DOHH2 (cell line): Measurements from ENCODE around the gene BECN2.

Experiments
- H3F3A ChIP-seq: fragments of 200-600 bp; sonication (generic), shearing (Covaris generic); 2 replicates; pipeline ENCODE4 v1.6.0; 2016; ENCODE audit warnings: antibody characterized with exemption, mild to moderate bottlenecking; ENCODE audit not compliant: control insufficient read depth, insufficient read depth
- H3K27ac ChIP-seq: fragments of 200-600 bp; sonication (generic); 2 replicates; pipeline ENCODE4 v1.5.1; 2014; ENCODE audit warnings: low read depth, mild to moderate bottlenecking, low read length, moderate library complexity
- H3K27me3 ChIP-seq: fragments of 200-600 bp; sonication (generic); 2 replicates; pipeline ENCODE4 v1.6.1; 2014; ENCODE audit warnings: mild to moderate bottlenecking, low read length, mixed read lengths; ENCODE audit not compliant: control insufficient read depth
- H3K36me3 ChIP-seq: fragments of 200-600 bp; sonication (generic); 2 replicates; pipeline ENCODE4 v1.6.1; 2014; ENCODE audit warnings: mild to moderate bottlenecking, low read length, moderate library complexity, mixed read lengths; ENCODE audit not compliant: control insufficient read depth
- H3K4me1 ChIP-seq: fragments of 200-600 bp; sonication (generic); 2 replicates; pipeline ENCODE4 v1.6.1; 2014; ENCODE audit warnings: mild to moderate bottlenecking, low read length, mixed read lengths; ENCODE audit not compliant: control insufficient read depth
- H3K4me2 ChIP-seq: fragments of 200-600 bp; sonication (generic); 2 replicates; pipeline ENCODE4 v1.6.0; 2014; ENCODE audit warnings: mild to moderate bottlenecking, low read length, moderate library complexity
- H3K4me3 ChIP-seq: fragments of 200-600 bp; sonication (generic); 2 replicates; pipeline ENCODE4 v1.5.1; 2014; ENCODE audit warnings: mild to moderate bottlenecking, low read length, mixed read lengths
- H3K79me2 ChIP-seq: fragments of 200-600 bp; sonication (generic); 2 replicates; pipeline ENCODE4 v1.6.1; 2014; ENCODE audit warnings: mild to moderate bottlenecking, low read length, mixed read lengths; ENCODE audit not compliant: control insufficient read depth
- H3K9me2 ChIP-seq: fragments of 200-600 bp; sonication (generic); replicated peaks from 2 replicates; pipeline ENCODE4 v1.6.1; 2014; ENCODE audit warnings: mild to moderate bottlenecking, low read length, mixed read lengths; ENCODE audit not compliant: control insufficient read depth
- H3K9me3 ChIP-seq: fragments of 200-600 bp; sonication (generic); 2 replicates; pipeline ENCODE4 v1.6.1; 2014; ENCODE audit warnings: antibody characterized with exemption, low read length, mixed read lengths; ENCODE audit not compliant: control insufficient read depth, insufficient read depth
- H4K20me1 ChIP-seq: fragments of 200-600 bp; sonication (generic); 2 replicates; pipeline ENCODE4 v1.6.0; 2014; ENCODE audit warnings: low read depth, mild to moderate bottlenecking, antibody characterized with exemption, low read length, moderate library complexity; ENCODE audit not compliant: control insufficient read depth, insufficient read depth
- EZH2phosphoT487 ChIP-seq: fragments of 200-600 bp; sonication (generic); IDR thresholded peaks from 2 replicates; pipeline ENCODE4 v1.6.1; 2017; ENCODE audit warnings: borderline replicate concordance, mild to moderate bottlenecking, antibody characterized with exemption, low read length, moderate library complexity, mixed read lengths
- TF ChIP-seq, protein P1 (sequence below): fragments of 200-600 bp; sonication (generic); IDR thresholded peaks from one replicate; pipeline ENCODE4 v1.5.1; 2014; ENCODE audit warnings: antibody characterized with exemption, mild to moderate bottlenecking, low read depth, low read length; ENCODE audit not compliant: poor library complexity, severe bottlenecking

Gene BECN2

DNA sequence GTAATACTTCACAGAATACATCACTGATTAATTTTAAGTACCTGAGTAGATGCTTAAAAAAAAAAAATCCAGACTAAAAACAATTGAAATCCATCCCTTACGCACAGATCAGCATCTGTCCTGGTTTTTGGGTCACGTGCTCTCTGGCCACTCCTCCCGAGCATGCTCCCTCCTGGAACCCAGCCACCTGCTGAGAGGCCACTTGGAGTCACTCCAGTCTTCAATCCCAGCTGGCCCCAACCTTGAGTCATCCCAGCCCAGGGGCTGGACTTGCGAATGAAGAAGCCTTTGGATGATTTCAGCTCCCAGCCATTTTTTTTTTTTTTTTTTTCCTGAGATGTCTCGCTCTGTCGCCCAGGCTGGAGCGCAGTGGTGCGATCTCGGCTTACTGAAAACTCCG lies 32.5 kb downstream of the BECN2 start:
- no peaks in the 10 kb centered on the region for H3K9me2 ChIP-seq
- no peaks in the 10 kb centered on the region for H3K36me3 ChIP-seq
- no peaks in the 10 kb centered on the region for H4K20me1 ChIP-seq
- no peaks in the 10 kb centered on the region for H3K27me3 ChIP-seq
- H3F3A ChIP-seq, result no peaks in the 10 kb centered on the region
- no peak overlapping the region for H3K27ac ChIP-seq
- H3K4me2 ChIP-seq, result no peak overlapping the region
- H3K4me1 ChIP-seq, result no peaks in the 10 kb centered on the region
- TF ChIP-seq EZH2phosphoT487, result no peak
- TF ChIP-seq, protein P1, sequence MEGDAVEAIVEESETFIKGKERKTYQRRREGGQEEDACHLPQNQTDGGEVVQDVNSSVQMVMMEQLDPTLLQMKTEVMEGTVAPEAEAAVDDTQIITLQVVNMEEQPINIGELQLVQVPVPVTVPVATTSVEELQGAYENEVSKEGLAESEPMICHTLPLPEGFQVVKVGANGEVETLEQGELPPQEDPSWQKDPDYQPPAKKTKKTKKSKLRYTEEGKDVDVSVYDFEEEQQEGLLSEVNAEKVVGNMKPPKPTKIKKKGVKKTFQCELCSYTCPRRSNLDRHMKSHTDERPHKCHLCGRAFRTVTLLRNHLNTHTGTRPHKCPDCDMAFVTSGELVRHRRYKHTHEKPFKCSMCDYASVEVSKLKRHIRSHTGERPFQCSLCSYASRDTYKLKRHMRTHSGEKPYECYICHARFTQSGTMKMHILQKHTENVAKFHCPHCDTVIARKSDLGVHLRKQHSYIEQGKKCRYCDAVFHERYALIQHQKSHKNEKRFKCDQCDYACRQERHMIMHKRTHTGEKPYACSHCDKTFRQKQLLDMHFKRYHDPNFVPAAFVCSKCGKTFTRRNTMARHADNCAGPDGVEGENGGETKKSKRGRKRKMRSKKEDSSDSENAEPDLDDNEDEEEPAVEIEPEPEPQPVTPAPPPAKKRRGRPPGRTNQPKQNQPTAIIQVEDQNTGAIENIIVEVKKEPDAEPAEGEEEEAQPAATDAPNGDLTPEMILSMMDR, result no peak
- H3K4me3 ChIP-seq, result no peak overlapping the region
- no peaks in the 10 kb centered on the region for H3K79me2 ChIP-seq
- no peaks in the 10 kb centered on the region for H3K9me3 ChIP-seq

DNA sequence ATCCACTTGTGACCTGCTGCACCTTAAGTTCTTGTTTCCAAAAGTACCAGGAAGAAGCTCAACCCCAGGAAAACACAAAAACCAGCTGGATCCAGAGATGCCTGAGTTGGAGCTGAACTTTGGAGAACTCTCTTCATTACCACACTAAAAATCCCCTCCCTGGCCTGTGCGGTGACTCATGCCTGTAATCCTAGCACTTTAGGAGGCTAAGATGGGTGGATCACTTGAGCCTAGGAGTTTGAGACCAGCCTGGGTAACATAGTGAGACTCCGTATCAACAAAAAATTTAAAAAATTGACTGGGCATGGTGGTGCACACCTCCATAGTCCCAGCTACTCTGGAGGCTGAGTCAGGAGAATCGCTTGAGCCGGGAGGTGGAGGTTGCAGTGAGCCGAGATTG lies 35.2 kb downstream of the BECN2 start:
- no peak for TF ChIP-seq EZH2phosphoT487
- TF ChIP-seq, protein P1, result no peak
- H3F3A ChIP-seq, result no peaks in the 10 kb centered on the region
- H3K27ac ChIP-seq, result no peak overlapping the region
- H3K4me3 ChIP-seq, result no peak overlapping the region
- H3K4me2 ChIP-seq, result no peak overlapping the region
- H3K9me2 ChIP-seq, result no peaks in the 10 kb centered on the region
- no peaks in the 10 kb centered on the region for H3K36me3 ChIP-seq
- no peaks in the 10 kb centered on the region for H3K27me3 ChIP-seq
- no peaks in the 10 kb centered on the region for H4K20me1 ChIP-seq
- no peaks in the 10 kb centered on the region for H3K9me3 ChIP-seq
- no peaks in the 10 kb centered on the region for H3K4me1 ChIP-seq
- H3K79me2 ChIP-seq, result no peaks in the 10 kb centered on the region

DNA sequence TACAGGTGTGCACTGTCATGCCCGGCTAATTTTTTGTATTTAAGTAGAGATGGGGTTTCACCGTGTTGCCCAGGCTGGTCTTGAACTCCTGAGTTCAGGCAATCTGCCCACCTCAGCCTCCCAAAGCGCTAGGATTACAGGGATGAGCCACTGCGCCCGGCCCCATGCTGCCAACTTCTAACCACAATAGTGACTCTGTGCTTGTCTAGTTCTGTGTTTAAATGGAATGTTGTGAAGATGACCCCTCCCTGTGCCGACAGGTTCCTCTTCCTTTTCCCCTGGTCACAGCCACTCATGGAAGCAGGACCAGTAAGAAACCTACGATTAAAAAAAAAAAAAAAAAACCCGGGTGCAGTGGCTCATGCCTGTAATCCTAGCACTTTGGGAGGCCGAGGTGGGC lies 36.6 kb downstream of the BECN2 start:
- Histone ChIP-seq H3K9me2 (no peaks in the 10 kb centered on the region), H3K79me2 (no peaks in the 10 kb centered on the region), H3K4me3 (no peak overlapping the region), H3K4me1 (no peaks in the 10 kb centered on the region), H3F3A (no peaks in the 10 kb centered on the region), H3K36me3 (no peaks in the 10 kb centered on the region), H3K9me3 (no peaks in the 10 kb centered on the region), H3K27me3 (no peaks in the 10 kb centered on the region), H4K20me1 (no peaks in the 10 kb centered on the region), H3K27ac (no peak overlapping the region), H3K4me2 (no peak overlapping the region)
- TF ChIP-seq EZH2phosphoT487, result no peak
- TF ChIP-seq, protein P1, result no peak

DNA sequence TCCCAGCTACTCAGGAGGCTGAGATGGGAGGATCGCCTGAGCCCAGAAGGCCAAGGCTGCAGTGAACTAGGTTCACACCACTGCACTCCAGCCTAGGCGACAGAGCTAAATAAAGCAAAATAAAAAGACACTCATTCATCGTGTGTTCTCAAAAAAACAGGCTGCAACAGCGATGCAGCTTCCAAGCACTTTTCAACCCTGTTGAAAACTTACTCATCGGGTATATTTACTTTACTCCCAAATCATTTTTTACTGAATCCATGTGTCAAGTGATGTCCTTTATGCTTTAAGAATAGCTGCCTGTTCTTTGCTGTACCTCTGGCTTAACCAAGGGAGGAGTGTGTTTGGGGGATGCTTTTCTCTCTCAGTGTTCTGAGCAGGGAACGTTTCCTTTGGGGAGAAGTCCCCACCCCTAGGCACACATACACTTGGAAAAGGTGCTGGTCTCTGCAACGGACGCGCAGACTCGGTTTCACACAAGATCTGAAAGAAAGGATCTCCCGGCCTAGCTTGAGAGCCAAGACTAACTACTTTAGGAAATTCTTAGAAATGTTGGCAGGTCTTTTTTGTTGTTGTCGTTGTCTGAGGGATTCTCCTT lies 39.9 kb downstream of the BECN2 start:
- no peak for TF ChIP-seq EZH2phosphoT487
- TF ChIP-seq, protein P1, result no peak
- Histone ChIP-seq H3K9me2 (no peaks in the 10 kb centered on the region), H3K4me1 (no peaks in the 10 kb centered on the region), H3K27me3 (no peaks in the 10 kb centered on the region), H3F3A (no peaks in the 10 kb centered on the region), H3K27ac (no peak overlapping the region), H3K4me2 (no peak overlapping the region), H3K79me2 (no peaks in the 10 kb centered on the region), H4K20me1 (no peaks in the 10 kb centered on the region), H3K36me3 (no peaks in the 10 kb centered on the region), H3K9me3 (no peaks in the 10 kb centered on the region), H3K4me3 (no peak overlapping the region)
